ENCODE data around the gene SNRPB.

- TF ChIP-seq POLR2AphosphoS5 (IDR thresholded peaks at IDR 0.05) (no peak), POLR2A (IDR thresholded peaks at IDR 0.05) (no peak), CTCF (IDR thresholded peaks at IDR 0.05) (no peak)
These were observed 16.8 kb downstream of the SNRPB start for GRCh38 chr20:2453792-2454191.
